Measurements from ENCODE around the gene CBFA2T3.

GRCh38 chr16:88973415-88974050 lies 3.5 kb downstream of the CBFA2T3 start:
- TF ChIP-seq CTCF (IDR thresholded peaks at IDR 0.05) (no peak), POLR2A (IDR thresholded peaks at IDR 0.05) (no peak)

Data from tibial nerve (tissue), 3 donors.